T-cell (primary cell): Measurements from ENCODE around the gene ZCCHC3. TPM values are rescaled to one million over a fixed set of nuclear protein-coding genes. Genes with fewer than 3 reads are reported as not detected.

ENCODE experiments used
- ATAC-seq, 4 experiments: fragments of 200-7000 bp in 3 of 4; fragments of 150-1000 bp in 1 of 4; cut with Tn5 transposase; replicated peaks in 1 of 4; 1 replicate in 3 of 4; 2 replicates in 1 of 4; pipeline ENCODE4 v1.10.0; 2021; ENCODE audit warnings: moderate library complexity in 3 of 4, mild to moderate bottlenecking in 2 of 4, moderate number of reproducible peaks in 1 of 4
- CTCF ChIA-PET, 2 donors: fragments of 300-600 bp; sonication (Branson Sonifier 250); formaldehyde crosslinking; loops; one replicate each; lab custom pipeline; 2022; ENCODE audit warnings: antibody characterized with exemption in 2 of 2; lab: Charles Lee
- POLR2A ChIA-PET, 2 donors: fragments of 300-600 bp; sonication (Branson Sonifier 250); formaldehyde crosslinking; loops; one replicate each; lab custom pipeline; 2022; ENCODE audit warnings: antibody characterized with exemption in 2 of 2; lab: Charles Lee
- DNase-seq, 35 experiments: peaks; one replicate each; pipeline versions ENCODE4 v3.0.0 to v3.0.0-alpha.2; 2013 to 2023
- H3K27ac ChIP-seq: one replicate; pipeline ENCODE4 v1.5.1; 2013; ENCODE audit warnings: low read length
- H3K27me3 ChIP-seq, 2 experiments: replicated peaks in 1 of 2; 1 replicate in 1 of 2; 2 replicates in 1 of 2; pipeline versions ENCODE4 v1.6.1 to v1.7.0; 2013; ENCODE audit warnings: low read length in 1 of 2, mixed read lengths in 1 of 2; ENCODE audit not compliant: control insufficient read depth in 2 of 2, insufficient read depth in 2 of 2; ENCODE audit errors: extremely low read depth in 1 of 2
- H3K36me3 ChIP-seq, 2 donors: 1 replicate in 1 of 2; 2 replicates in 1 of 2; pipeline versions ENCODE4 v1.6.1 to v1.7.0; 2013; ENCODE audit warnings: low read length in 1 of 2; ENCODE audit not compliant: control insufficient read depth in 2 of 2, insufficient read depth in 1 of 2; ENCODE audit errors: extremely low read depth in 1 of 2
- H3K4me1 ChIP-seq, 2 experiments: 1 replicate in 1 of 2; 2 replicates in 1 of 2; pipeline versions ENCODE4 v1.6.1 to v1.7.0; 2013; ENCODE audit warnings: low read length in 2 of 2, mixed read lengths in 1 of 2; ENCODE audit not compliant: insufficient read depth in 2 of 2, control insufficient read depth in 1 of 2; ENCODE audit errors: extremely low read depth in 1 of 2
- H3K4me3 ChIP-seq, 2 donors: 1 replicate in 1 of 2; 2 replicates in 1 of 2; pipeline versions ENCODE4 v1.5.1 to v1.7.0; 2013; ENCODE audit warnings: mild to moderate bottlenecking in 2 of 2, low read length in 1 of 2, moderate library complexity in 1 of 2; ENCODE audit not compliant: control insufficient read depth in 1 of 2; ENCODE audit errors: extremely low read depth in 1 of 2
- H3K9me3 ChIP-seq: 2 replicates; pipeline ENCODE4 v1.7.0; 2013
- H3K27ac Mint-ChIP-seq, 2 donors: one replicate each; pipeline ENCODE4 v1.8.0; 2020 to 2021; ENCODE audit warnings: mild to moderate bottlenecking in 2 of 2, mixed read lengths in 2 of 2
- H3K27me3 Mint-ChIP-seq, 2 donors: one replicate each; pipeline ENCODE4 v1.8.0; 2021 to 2022; ENCODE audit warnings: mixed read lengths in 2 of 2
- H3K36me3 Mint-ChIP-seq: one replicate; pipeline ENCODE4 v1.8.0; 2021; ENCODE audit warnings: mixed read lengths
- H3K4me1 Mint-ChIP-seq, 3 donors: one replicate each; pipeline ENCODE4 v1.8.0; 2020 to 2022; ENCODE audit warnings: mixed read lengths in 3 of 3, mild to moderate bottlenecking in 1 of 3
- H3K4me3 Mint-ChIP-seq, 3 donors: one replicate each; pipeline ENCODE4 v1.8.0; 2020 to 2022; ENCODE audit warnings: mild to moderate bottlenecking in 3 of 3, mixed read lengths in 3 of 3, moderate library complexity in 3 of 3
- H3K9me3 Mint-ChIP-seq, 3 donors: one replicate each; pipeline ENCODE4 v1.8.0; 2020 to 2022; ENCODE audit warnings: mixed read lengths in 3 of 3
- WGBS: methylation state at CpG from one replicate; pipeline ENCODE4 v1.1.5; 2013; ENCODE audit warnings: missing lambda C conversion rate; ENCODE audit not compliant: insufficient coverage; 5-methylcytosine and 5-hydroxymethylcytosine counted together
- total RNA-seq, 35 experiments: library from RNA in 6 of 35; stranded (reverse) in 6 of 35; fragments of 120-200 nt in 1 of 35; gene quantifications; one replicate each; pipeline versions ENCODE4 v1.2.1 to v1.2.4 and lab custom pipeline; 2013 to 2026

Gene ZCCHC3
- total RNA-seq, 5 donors from 2014 or later (not counting 1 experiment from before 2014, with no cell fraction given) = 16.7 to 30.2 (median 27.3) TPM

DNA sequence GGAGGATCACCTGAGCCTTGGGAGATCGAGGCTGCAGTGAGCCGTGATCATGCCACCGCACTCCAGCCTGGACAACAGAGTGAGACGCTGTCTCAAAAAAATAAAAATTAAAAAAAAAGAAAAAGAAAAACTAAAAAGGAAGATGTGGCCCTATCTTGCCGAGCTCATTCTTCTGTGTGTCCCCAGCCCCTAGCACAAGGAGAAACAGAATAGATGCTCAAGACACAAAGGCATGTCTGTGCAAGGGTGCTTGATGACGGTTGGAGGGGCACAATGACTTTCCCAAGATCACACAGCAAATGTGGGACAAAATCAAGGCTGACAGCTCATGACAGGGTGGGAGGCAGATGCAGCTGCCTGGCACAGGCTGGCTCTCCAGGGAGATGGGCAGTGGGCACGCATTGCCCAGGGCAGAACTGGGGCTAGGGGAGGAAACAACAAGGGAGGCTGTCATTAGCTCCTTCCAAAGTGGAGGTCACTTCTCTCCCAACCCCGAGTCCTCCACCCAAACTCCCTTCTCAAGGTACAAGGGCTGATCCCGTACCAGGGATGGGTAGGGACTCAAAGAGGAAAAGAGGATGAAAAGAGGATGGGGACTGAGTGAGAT is 48.8 kb downstream of the ZCCHC3 start:
- ChIA-PET CTCF (interaction anchor here in 1 of 2 donors (0.6 to 0.7 kb wide), 2 partner anchors 132 to 151 kb away, joined by 3 to 4 read pairs; no protein-coding TSS in a partner anchor), POLR2A (no interaction called here)
- DNase-seq (no peak), ATAC-seq (no peak)
- WGBS = 96% methylated on average over 6 of the region's 9 CpGs
- Histone ChIP-seq H3K9me3 (no peaks in the 10 kb centered on the region), H3K27me3 (peaks cover 0 to 16% of the 10 kb centered on the region in 2 experiments), H3K27ac (no peak overlapping the region), H3K4me1 (peaks cover 0 to 23% of the 10 kb centered on the region in 2 experiments), H3K36me3 (no peaks in the 10 kb centered on the region), H3K4me3 (no peak overlapping the region)
- no peaks in the 10 kb centered on the region for H3K36me3 Mint-ChIP-seq
- peak overlapping the region; percentile 68 to 87 (median 79) for H3K4me3 Mint-ChIP-seq
- peaks cover 12 to 16% (median 12%) of the 10 kb centered on the region in 3 donors for H3K4me1 Mint-ChIP-seq
- no peak overlapping the region for H3K27ac Mint-ChIP-seq
- H3K9me3 Mint-ChIP-seq = peaks cover 0 to 4% (median 3%) of the 10 kb centered on the region in 3 donors
- no peaks in the 10 kb centered on the region for H3K27me3 Mint-ChIP-seq

DNA sequence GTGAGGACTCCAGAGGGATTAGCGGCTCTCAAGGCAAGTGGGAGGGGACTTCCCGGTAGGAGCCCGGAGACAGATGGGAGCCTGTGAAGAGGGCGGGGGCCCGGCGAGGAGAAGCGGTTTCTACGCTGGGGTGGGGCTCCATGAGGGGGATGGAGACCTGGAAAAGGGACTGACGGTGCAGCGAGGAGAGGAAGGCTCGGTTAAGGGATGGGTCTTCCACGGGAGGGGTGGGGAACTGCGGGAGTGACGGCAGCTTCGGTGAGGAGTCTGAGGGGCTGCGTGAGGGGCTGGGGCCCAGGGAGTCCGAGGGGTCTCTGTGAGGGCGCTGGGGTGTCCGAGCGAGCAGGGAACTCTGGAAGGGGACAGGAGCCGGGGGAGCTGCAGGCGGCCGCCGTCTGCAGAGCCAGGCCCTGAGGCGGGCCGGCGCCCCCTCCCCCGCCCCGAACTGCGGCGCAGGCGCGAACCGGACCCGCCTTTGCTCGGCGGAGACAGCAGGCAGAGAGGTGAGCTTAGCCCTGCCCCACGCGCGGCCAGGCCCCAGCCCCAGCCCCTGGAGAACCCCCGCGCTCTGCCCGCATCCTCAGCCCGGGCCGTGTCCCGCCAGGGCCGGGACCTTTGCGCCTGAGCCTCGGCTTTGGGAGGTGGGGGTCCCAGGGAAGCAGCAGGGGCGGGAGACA is 49.4 kb downstream of the ZCCHC3 start, which contains the start of gene NRSN2:
Gene NRSN2 (plus strand): TSS at position 472 of the 677 bp plus-strand sequence. CDS start 2,533 bp downstream, outside the sequence.
- H3K4me3 Mint-ChIP-seq = peak within 1 kb of the TSS; percentile 87 to 90 (median 87)
- no peaks in the 10 kb centered on the region for H3K36me3 ChIP-seq
- H3K9me3 Mint-ChIP-seq = peaks cover 0 to 4% (median 1%) of the 10 kb centered on the region in 3 donors
- POLR2A ChIA-PET = no interaction called here
- peaks cover 0 to 16% of the 10 kb centered on the region in 2 experiments for H3K27me3 ChIP-seq
- H3K27ac ChIP-seq = no peak within 1 kb of the TSS
- H3K4me1 Mint-ChIP-seq = peaks cover 12 to 16% (median 12%) of the 10 kb centered on the region in 3 donors
- 22% methylated on average over 42 of the region's 50 CpGs for WGBS
- H3K9me3 ChIP-seq = no peaks in the 10 kb centered on the region
- CTCF ChIA-PET = no interaction called here
- H3K27me3 Mint-ChIP-seq = no peaks in the 10 kb centered on the region
- H3K36me3 Mint-ChIP-seq = no peaks in the 10 kb centered on the region
- H3K27ac Mint-ChIP-seq = no peak within 1 kb of the TSS
- H3K4me1 ChIP-seq = peaks cover 0 to 23% of the 10 kb centered on the region in 2 experiments
- DNase-seq (peak in 2 of 35 experiments; percentile 23 to 35), ATAC-seq (peak; percentile 27 to 46 (median 37))
- peak within 1 kb of the TSS; percentile 72 to 84 for H3K4me3 ChIP-seq

DNA sequence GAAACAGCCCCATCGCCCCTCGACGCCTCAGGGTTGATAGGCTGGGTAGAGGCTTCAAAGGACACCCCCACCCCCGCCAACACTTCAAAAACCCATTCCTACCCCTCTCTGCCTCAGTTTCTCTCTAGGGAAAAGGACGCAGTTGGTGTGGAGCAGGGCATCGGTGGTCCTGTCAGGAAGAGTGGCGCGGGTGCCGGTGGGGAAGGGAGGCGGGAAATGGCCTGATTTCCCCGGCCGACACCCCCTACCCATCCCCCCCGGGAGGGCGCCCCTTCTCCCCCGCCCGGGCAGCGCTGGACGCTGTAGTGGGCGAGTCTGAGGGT is 49.9 kb downstream of the ZCCHC3 start:
- H3K4me1 ChIP-seq = peaks cover 0 to 23% of the 10 kb centered on the region in 2 experiments
- peak overlapping the region; percentile 72 to 84 for H3K4me3 ChIP-seq
- peaks cover 0 to 16% of the 10 kb centered on the region in 2 experiments for H3K27me3 ChIP-seq
- H3K36me3 ChIP-seq = no peaks in the 10 kb centered on the region
- peaks cover 12 to 21% (median 15%) of the 10 kb centered on the region in 3 donors for H3K4me1 Mint-ChIP-seq
- WGBS = 0% methylated on average over 2 of the region's 19 CpGs
- no peak overlapping the region for H3K27ac Mint-ChIP-seq
- H3K36me3 Mint-ChIP-seq = no peaks in the 10 kb centered on the region
- ChIA-PET POLR2A (no interaction called here), CTCF (no interaction called here)
- ATAC-seq (peak in 3 of 4 experiments; percentile 4 to 9 (median 5)), DNase-seq (no peak)
- H3K9me3 Mint-ChIP-seq = no peaks in the 10 kb centered on the region
- H3K27ac ChIP-seq = no peak overlapping the region
- no peaks in the 10 kb centered on the region for H3K27me3 Mint-ChIP-seq
- peak overlapping the region; percentile 87 to 90 (median 87) for H3K4me3 Mint-ChIP-seq
- H3K9me3 ChIP-seq = no peaks in the 10 kb centered on the region

DNA sequence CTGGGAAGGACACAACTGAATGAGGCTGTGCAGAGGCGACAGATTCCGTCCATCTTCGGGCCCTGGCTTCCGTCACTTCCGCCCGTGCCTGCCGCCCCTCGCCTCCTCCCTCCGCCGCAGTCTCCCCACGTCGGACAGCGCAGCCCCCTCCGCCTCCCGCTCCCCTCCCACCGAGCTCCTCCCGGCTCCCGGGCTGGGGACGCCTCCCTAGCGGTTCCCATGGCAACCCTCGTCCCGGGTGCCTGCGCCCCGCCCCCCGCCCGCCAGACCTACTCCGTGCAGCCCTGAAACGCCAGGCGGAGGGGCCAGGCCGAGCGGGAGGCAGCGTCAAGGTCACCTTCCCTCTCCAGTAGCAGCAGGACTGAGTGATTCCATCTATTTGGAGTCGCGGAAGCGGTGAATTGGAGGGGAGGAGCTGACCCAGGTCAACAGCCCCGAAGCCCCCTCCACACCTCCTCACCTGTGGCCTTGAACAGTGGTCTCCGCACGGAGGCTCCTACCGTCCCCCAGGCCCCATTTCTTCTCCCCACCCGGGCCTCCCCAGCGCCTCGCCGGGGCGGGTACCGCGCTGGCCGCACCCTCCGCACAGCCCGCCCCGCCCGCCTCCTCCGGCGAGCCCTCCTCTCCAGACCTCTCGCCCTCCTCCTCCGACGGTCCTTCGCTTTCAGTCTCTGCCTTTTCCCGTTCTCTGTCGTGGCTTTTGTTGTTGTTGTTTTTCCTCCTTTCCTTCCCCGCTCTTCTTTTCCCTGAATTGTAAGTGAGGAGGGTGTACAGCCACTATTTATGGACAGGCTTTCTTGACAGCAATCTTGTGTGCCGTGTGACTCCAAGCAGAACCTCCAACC is 50.5 kb downstream of the ZCCHC3 start:
- Histone ChIP-seq H3K4me1 (peaks cover 0 to 23% of the 10 kb centered on the region in 2 experiments), H3K9me3 (no peaks in the 10 kb centered on the region), H3K36me3 (no peaks in the 10 kb centered on the region), H3K27ac (no peak overlapping the region), H3K27me3 (peaks cover 0 to 16% of the 10 kb centered on the region in 2 experiments), H3K4me3 (peak overlapping the region; percentile 72 to 84)
- Mint-ChIP-seq H3K27me3 (no peaks in the 10 kb centered on the region), H3K27ac (peak overlapping the region; percentile 28 to 83), H3K9me3 (no peaks in the 10 kb centered on the region), H3K36me3 (no peaks in the 10 kb centered on the region), H3K4me1 (peaks cover 12 to 21% (median 15%) of the 10 kb centered on the region in 3 donors), H3K4me3 (peak overlapping the region; percentile 87 to 90 (median 87))
- CTCF ChIA-PET = no interaction called here
- DNase-seq = peak in 19 of 35 experiments; percentile 15 to 65 (median 28)
- WGBS = under 1% methylated on average over 36 of the region's 61 CpGs
- peak; percentile 78 to 83 (median 79) for ATAC-seq
- POLR2A ChIA-PET = no interaction called here

DNA sequence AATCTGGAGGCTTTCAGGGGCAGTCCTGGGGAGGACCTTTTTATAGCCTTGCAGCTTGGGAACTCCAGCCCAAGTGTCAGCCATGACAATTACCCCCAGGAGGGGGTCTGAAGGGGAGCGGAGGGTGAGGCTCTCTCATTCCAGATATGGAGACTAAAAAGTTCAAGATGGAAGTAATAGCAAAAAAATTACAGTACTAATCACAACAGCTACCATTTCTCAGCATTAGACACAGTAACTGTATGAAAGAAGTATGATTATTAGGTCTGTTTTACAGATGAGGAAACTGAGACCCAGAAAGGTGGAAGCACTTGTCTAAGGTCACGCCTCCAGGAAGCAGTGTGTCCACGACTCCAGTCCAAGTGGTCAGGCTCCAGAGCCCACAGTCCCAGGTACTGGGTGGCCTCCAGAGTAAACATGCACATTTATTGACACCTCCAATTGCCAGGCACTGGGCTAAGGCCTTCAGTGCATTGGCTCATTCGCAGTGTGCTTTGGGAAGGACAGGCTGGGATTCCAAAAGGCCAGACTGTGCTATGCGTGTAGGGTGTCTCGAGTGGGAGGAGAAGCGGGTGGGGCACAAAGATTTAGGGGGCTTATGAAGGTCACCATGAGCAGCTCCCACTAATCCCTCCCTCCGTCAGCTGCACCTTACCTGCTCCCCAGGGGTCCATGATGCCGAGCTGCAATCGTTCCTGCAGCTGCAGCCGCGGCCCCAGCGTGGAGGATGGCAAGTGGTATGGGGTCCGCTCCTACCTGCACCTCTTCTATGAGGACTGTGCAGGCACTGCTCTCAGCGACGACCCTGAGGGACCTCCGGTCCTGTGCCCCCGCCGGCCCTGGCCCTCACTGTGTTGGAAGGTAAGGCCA is 51.8 kb downstream of the ZCCHC3 start:
- Histone ChIP-seq H3K27me3 (peaks cover 0 to 20% of the 10 kb centered on the region in 2 experiments), H3K27ac (no peak overlapping the region), H3K4me1 (peaks cover 0 to 24% of the 10 kb centered on the region in 2 experiments), H3K36me3 (no peaks in the 10 kb centered on the region), H3K9me3 (no peaks in the 10 kb centered on the region), H3K4me3 (no peak overlapping the region)
- no peaks in the 10 kb centered on the region for H3K9me3 Mint-ChIP-seq
- no peaks in the 10 kb centered on the region for H3K36me3 Mint-ChIP-seq
- no peak for ATAC-seq
- no peak overlapping the region for H3K27ac Mint-ChIP-seq
- H3K27me3 Mint-ChIP-seq = no peaks in the 10 kb centered on the region
- no peak for DNase-seq
- H3K4me3 Mint-ChIP-seq = peak overlapping the region in 2 of 3 donors; percentile 87 to 90
- CTCF ChIA-PET = interaction anchor here in 1 of 2 donors (0.7 kb wide), 1 partner anchor 195 kb away, joined by 4 read pairs; no protein-coding TSS in a partner anchor
- 89% methylated on average over 7 of the region's 19 CpGs for WGBS
- POLR2A ChIA-PET = no interaction called here
- H3K4me1 Mint-ChIP-seq = peaks cover 12 to 21% (median 15%) of the 10 kb centered on the region in 3 donors
